Measurements from ENCODE around the gene THSD4. TPM values are rescaled to one million over a fixed set of nuclear protein-coding genes. Genes with fewer than 3 reads are reported as not detected.

THSD4 gene
- total RNA-seq, 4 donors from 2014 or later = 2.7 to 49.2 (median 15.8) TPM

- ATAC-seq (ENCODE audit: low FRiP score) = no peak
- no peak for TF ChIP-seq CTCF (IDR thresholded peaks at IDR 0.05)
- no peak for DNase-seq (ENCODE audit: low spot score)
These were observed 704.9 kb downstream of the THSD4 start for GRCh38 chr15:71820127-71820526.

GRCh38 chr15:71821547-71822129 lies 706.4 kb downstream of the THSD4 start:
- ATAC-seq (ENCODE audit: low FRiP score) = no peak
- no peak for DNase-seq (ENCODE audit: low spot score)
- TF ChIP-seq CTCF (IDR thresholded peaks at IDR 0.05) = no peak

GRCh38 chr15:71822890-71823630 lies 707.8 kb downstream of the THSD4 start:
- no peak for ATAC-seq (ENCODE audit: low FRiP score)
- no peak for TF ChIP-seq CTCF (IDR thresholded peaks at IDR 0.05)
- no peak for DNase-seq (ENCODE audit: low spot score)

- ATAC-seq (ENCODE audit: low FRiP score) (no peak), DNase-seq (ENCODE audit: low spot score) (no peak)
- TF ChIP-seq CTCF (IDR thresholded peaks at IDR 0.05) = no peak
These were observed 708.5 kb downstream of the THSD4 start for GRCh38 chr15:71823801-71824200.

GRCh38 chr15:71825021-71825730 lies 709.9 kb downstream of the THSD4 start:
- DNase-seq (ENCODE audit: low spot score) = no peak
- no peak for TF ChIP-seq CTCF (IDR thresholded peaks at IDR 0.05)
- no peak for ATAC-seq (ENCODE audit: low FRiP score)

- no peak for DNase-seq (ENCODE audit: low spot score)
- no peak for TF ChIP-seq CTCF (IDR thresholded peaks at IDR 0.05)
- ATAC-seq (ENCODE audit: low FRiP score) = no peak
These were observed 710.9 kb downstream of the THSD4 start for GRCh38 chr15:71826196-71826595.
